Measurements from ENCODE around the gene EGLN2. TPM values are rescaled to one million over a fixed set of nuclear protein-coding genes. Genes with fewer than 3 reads are reported as not detected.

The EGLN2 gene
- total and polyA plus RNA-seq, 9 of the 15 experiments (the other 6 are each of a cell fraction or from before 2014, with no cell fraction given), result 9.6 to 114 (median 71.0) TPM

- TF ChIP-seq, protein P1, sequence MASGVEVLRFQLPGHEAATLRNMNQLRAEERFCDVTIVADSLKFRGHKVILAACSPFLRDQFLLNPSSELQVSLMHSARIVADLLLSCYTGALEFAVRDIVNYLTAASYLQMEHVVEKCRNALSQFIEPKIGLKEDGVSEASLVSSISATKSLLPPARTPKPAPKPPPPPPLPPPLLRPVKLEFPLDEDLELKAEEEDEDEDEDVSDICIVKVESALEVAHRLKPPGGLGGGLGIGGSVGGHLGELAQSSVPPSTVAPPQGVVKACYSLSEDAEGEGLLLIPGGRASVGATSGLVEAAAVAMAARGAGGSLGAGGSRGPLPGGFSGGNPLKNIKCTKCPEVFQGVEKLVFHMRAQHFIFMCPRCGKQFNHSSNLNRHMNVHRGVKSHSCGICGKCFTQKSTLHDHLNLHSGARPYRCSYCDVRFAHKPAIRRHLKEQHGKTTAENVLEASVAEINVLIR (CRISPR knock-in tag; IDR thresholded peaks at IDR 0.05), result 0 out of 2 replicates have a peak, but pooled peaks have one; percentile 21
- TF ChIP-seq MED1 (CRISPR knock-in tag; IDR thresholded peaks at IDR 0.05; ENCODE audit: borderline replicate concordance), result no peak
- no peak for TF ChIP-seq TRIM28 (IDR thresholded peaks at IDR 0.05)
- no peak for TF ChIP-seq TEAD2 (tag; IDR thresholded peaks at IDR 0.05)
- TF ChIP-seq KAT2B (IDR thresholded peaks at IDR 0.05; ENCODE audit: low read depth, low read length), result no peak
- no peak for TF ChIP-seq EP300 (IDR thresholded peaks at IDR 0.05; ENCODE audit: low read length)
- TF ChIP-seq FOXP1 (CRISPR knock-in tag; IDR thresholded peaks at IDR 0.05), result 0 out of 2 replicates have a peak, but pooled peaks have one; percentile 40
- TF ChIP-seq GABPA (tag; conservative IDR thresholded peaks at IDR 0.05; ENCODE audit: low read depth), result peak; percentile 92
- TF ChIP-seq RBBP5 (IDR thresholded peaks at IDR 0.05; ENCODE audit: borderline replicate concordance, insufficient read depth, low read length, poor library complexity, severe bottlenecking), result peak; percentile 88
- no peak for TF ChIP-seq IRF2 (CRISPR knock-in tag; IDR thresholded peaks at IDR 0.05)
- no peak for TF ChIP-seq ZBTB5 (IDR thresholded peaks at IDR 0.05)
- TF ChIP-seq RCOR1 (IDR thresholded peaks at IDR 0.05; ENCODE audit: borderline replicate concordance in 1 of 2, low read depth in 2 of 2, low read length in 2 of 2), result peak in 1 of 2 experiments; percentile 82; a peak in 1 of 4 replicates
- peak in 1 of 2 experiments; percentile 92; a peak in 2 of 4 replicates for TF ChIP-seq HDAC1 (IDR thresholded peaks at IDR 0.05)
- TF ChIP-seq RBM15 (IDR thresholded peaks at IDR 0.05; ENCODE audit: insufficient read depth, low read length), result no peak
- TF ChIP-seq FOSL1 (tag; conservative IDR thresholded peaks at IDR 0.05), result no peak
- no peak for TF ChIP-seq PTRF (tag; IDR thresholded peaks at IDR 0.05)
- TF ChIP-seq SPI1 (IDR thresholded peaks at IDR 0.05; ENCODE audit: borderline replicate concordance, low read depth, low read length), result peak; percentile 76; the same call in 1 of the 2 replicates
- peak; percentile 89 to 95 for TF ChIP-seq MAZ (CRISPR knock-in tag; conservative IDR thresholded peaks at IDR 0.05 in 1 of 2, IDR thresholded peaks at IDR 0.05 in 1 of 2)
- TF ChIP-seq, protein P2, sequence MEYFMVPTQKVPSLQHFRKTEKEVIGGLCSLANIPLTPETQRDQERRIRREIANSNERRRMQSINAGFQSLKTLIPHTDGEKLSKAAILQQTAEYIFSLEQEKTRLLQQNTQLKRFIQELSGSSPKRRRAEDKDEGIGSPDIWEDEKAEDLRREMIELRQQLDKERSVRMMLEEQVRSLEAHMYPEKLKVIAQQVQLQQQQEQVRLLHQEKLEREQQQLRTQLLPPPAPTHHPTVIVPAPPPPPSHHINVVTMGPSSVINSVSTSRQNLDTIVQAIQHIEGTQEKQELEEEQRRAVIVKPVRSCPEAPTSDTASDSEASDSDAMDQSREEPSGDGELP (CRISPR knock-in tag; IDR thresholded peaks at IDR 0.05; ENCODE audit: borderline replicate concordance), result peak; percentile 98
- no peak for TF ChIP-seq PHB2 (IDR thresholded peaks at IDR 0.05; ENCODE audit: low read depth)
- TF ChIP-seq ZNF778 (CRISPR knock-in tag; IDR thresholded peaks at IDR 0.05), result no peak
- no peak for TF ChIP-seq PCBP2 (IDR thresholded peaks at IDR 0.05; ENCODE audit: low read depth, low read length, poor library complexity, severe bottlenecking)
- no peak for TF ChIP-seq MYBL2 (IDR thresholded peaks at IDR 0.05; ENCODE audit: low read depth)
- TF ChIP-seq MYBL2 (CRISPR knock-in tag; IDR thresholded peaks at IDR 0.05; ENCODE audit: borderline replicate concordance), result no peak
- TF ChIP-seq PHF20 (IDR thresholded peaks at IDR 0.05; ENCODE audit: partially characterized antibody), result peak; percentile 94
These were observed 20.9 kb upstream of the EGLN2 start, which contains the start of gene RAB4B (continued) for GRCh38 chr19:40777937-40778705.

Data from K562 (cell line).